ENCODE results near the gene RPEL1. TPM values are rescaled to one million over a fixed set of nuclear protein-coding genes. Genes with fewer than 3 reads are reported as not detected.

The RPEL1 gene
- total and polyA plus RNA-seq, 2 experiments from 2014 or later, result 0.10 TPM; not detected in 1

GRCh38 chr10:103278862-103279298, 33.2 kb downstream of the RPEL1 start:
- no peaks in the 10 kb centered on the region for H3K9me3 ChIP-seq (ENCODE audit: low read depth)
- no peak overlapping the region for H3K27ac ChIP-seq
- 4% methylated on average over 11 of the region's 11 CpGs for WGBS (ENCODE audit: low lambda C conversion rate, missing lambda C conversion rate)
- H3K9me2 ChIP-seq (replicated peaks; ENCODE audit: insufficient read depth), result no peaks in the 10 kb centered on the region
- no peaks in the 10 kb centered on the region for H4K20me1 ChIP-seq (ENCODE audit: insufficient read depth, poor library complexity, severe bottlenecking)
- no peaks in the 10 kb centered on the region for H3K4me1 ChIP-seq (ENCODE audit: insufficient read depth)
- H3K4me2 ChIP-seq, result no peak overlapping the region
- H3K27me3 ChIP-seq, result peaks cover 70% of the 10 kb centered on the region
- H2AFZ ChIP-seq, result no peak overlapping the region
- DNase-seq (ENCODE audit: low spot score), result peak; percentile 74
- no peaks in the 10 kb centered on the region for H3K36me3 ChIP-seq (replicated peaks; ENCODE audit: insufficient read depth, low read depth)
- H3K79me2 ChIP-seq, result no peaks in the 10 kb centered on the region
- no peak overlapping the region for H3K4me3 ChIP-seq
- TF ChIP-seq CTCF (IDR thresholded peaks at IDR 0.05; ENCODE audit: poor library complexity) (no peak), EZH2 (IDR thresholded peaks at IDR 0.05; ENCODE audit: borderline replicate concordance) (no peak), EZH2phosphoT487 (IDR thresholded peaks at IDR 0.05; ENCODE audit: low read depth, severe bottlenecking, unreplicated experiment) (no peak)

- Histone ChIP-seq H3K4me2 (no peak overlapping the region), H3K27ac (no peak overlapping the region), H3K4me1 (ENCODE audit: insufficient read depth) (no peaks in the 10 kb centered on the region), H3K9me2 (replicated peaks; ENCODE audit: insufficient read depth) (no peaks in the 10 kb centered on the region), H2AFZ (no peak overlapping the region), H3K9me3 (ENCODE audit: low read depth) (no peaks in the 10 kb centered on the region), H3K79me2 (no peaks in the 10 kb centered on the region), H3K4me3 (no peak overlapping the region), H3K27me3 (peaks cover 70% of the 10 kb centered on the region), H3K36me3 (replicated peaks; ENCODE audit: insufficient read depth, low read depth) (no peaks in the 10 kb centered on the region), H4K20me1 (ENCODE audit: insufficient read depth, poor library complexity, severe bottlenecking) (no peaks in the 10 kb centered on the region)
- no peak for TF ChIP-seq EZH2phosphoT487 (IDR thresholded peaks at IDR 0.05; ENCODE audit: low read depth, severe bottlenecking, unreplicated experiment)
- WGBS (ENCODE audit: low lambda C conversion rate, missing lambda C conversion rate), result 82% methylated on average over 3 of the region's 3 CpGs
- no peak for DNase-seq (ENCODE audit: low spot score)
Observed at GRCh38 chr10:103280031-103280430, 34.3 kb downstream of the RPEL1 start.

GRCh38 chr10:103280506-103280905, 34.8 kb downstream of the RPEL1 start:
- no peak for TF ChIP-seq CTCF (IDR thresholded peaks at IDR 0.05; ENCODE audit: poor library complexity)
- no peak for TF ChIP-seq EZH2phosphoT487 (IDR thresholded peaks at IDR 0.05; ENCODE audit: low read depth, severe bottlenecking, unreplicated experiment)
- TF ChIP-seq EZH2 (IDR thresholded peaks at IDR 0.05; ENCODE audit: borderline replicate concordance), result no peak
- H3K79me2 ChIP-seq, result no peaks in the 10 kb centered on the region
- no peak overlapping the region for H3K4me2 ChIP-seq
- 85% methylated on average over 2 of the region's 2 CpGs for WGBS (ENCODE audit: low lambda C conversion rate, missing lambda C conversion rate)
- no peaks in the 10 kb centered on the region for H3K9me3 ChIP-seq (ENCODE audit: low read depth)
- no peak for DNase-seq (ENCODE audit: low spot score)
- no peak overlapping the region for H2AFZ ChIP-seq
- H3K4me3 ChIP-seq, result no peak overlapping the region
- H4K20me1 ChIP-seq (ENCODE audit: insufficient read depth, poor library complexity, severe bottlenecking), result no peaks in the 10 kb centered on the region
- H3K9me2 ChIP-seq (replicated peaks; ENCODE audit: insufficient read depth), result no peaks in the 10 kb centered on the region
- no peaks in the 10 kb centered on the region for H3K4me1 ChIP-seq (ENCODE audit: insufficient read depth)
- H3K36me3 ChIP-seq (replicated peaks; ENCODE audit: insufficient read depth, low read depth), result no peaks in the 10 kb centered on the region
- H3K27ac ChIP-seq, result no peak overlapping the region
- peaks cover 65% of the 10 kb centered on the region for H3K27me3 ChIP-seq

- Histone ChIP-seq H3K9me3 (ENCODE audit: low read depth) (no peaks in the 10 kb centered on the region), H3K79me2 (no peaks in the 10 kb centered on the region), H3K4me3 (no peak overlapping the region), H3K36me3 (replicated peaks; ENCODE audit: insufficient read depth, low read depth) (no peaks in the 10 kb centered on the region), H4K20me1 (ENCODE audit: insufficient read depth, poor library complexity, severe bottlenecking) (no peaks in the 10 kb centered on the region), H3K27ac (no peak overlapping the region), H3K9me2 (replicated peaks; ENCODE audit: insufficient read depth) (no peaks in the 10 kb centered on the region), H3K27me3 (peaks cover 52% of the 10 kb centered on the region), H2AFZ (no peak overlapping the region), H3K4me2 (no peak overlapping the region), H3K4me1 (ENCODE audit: insufficient read depth) (no peaks in the 10 kb centered on the region)
- TF ChIP-seq EZH2 (IDR thresholded peaks at IDR 0.05; ENCODE audit: borderline replicate concordance), result no peak
- TF ChIP-seq EZH2phosphoT487 (IDR thresholded peaks at IDR 0.05; ENCODE audit: low read depth, severe bottlenecking, unreplicated experiment), result no peak
- TF ChIP-seq CTCF (IDR thresholded peaks at IDR 0.05; ENCODE audit: poor library complexity), result no peak
- DNase-seq (ENCODE audit: low spot score), result peak; percentile 65
- WGBS (ENCODE audit: low lambda C conversion rate, missing lambda C conversion rate), result 4% methylated on average over 14 of the region's 14 CpGs
Observed at GRCh38 chr10:103281753-103282152, 36.1 kb downstream of the RPEL1 start.
